Measurements from ENCODE around the gene INPP4A. TPM values are rescaled to one million over a fixed set of nuclear protein-coding genes. Genes with fewer than 3 reads are reported as not detected.
A peak's percentile ranks its signal among the peaks of the same experiment; 100 is the strongest.

Gene INPP4A
- total and polyA plus RNA-seq, 9 of the 15 experiments (the other 6 are each of a cell fraction or from before 2014, with no cell fraction given), result 1.8 to 15.7 (median 8.3) TPM

DNA sequence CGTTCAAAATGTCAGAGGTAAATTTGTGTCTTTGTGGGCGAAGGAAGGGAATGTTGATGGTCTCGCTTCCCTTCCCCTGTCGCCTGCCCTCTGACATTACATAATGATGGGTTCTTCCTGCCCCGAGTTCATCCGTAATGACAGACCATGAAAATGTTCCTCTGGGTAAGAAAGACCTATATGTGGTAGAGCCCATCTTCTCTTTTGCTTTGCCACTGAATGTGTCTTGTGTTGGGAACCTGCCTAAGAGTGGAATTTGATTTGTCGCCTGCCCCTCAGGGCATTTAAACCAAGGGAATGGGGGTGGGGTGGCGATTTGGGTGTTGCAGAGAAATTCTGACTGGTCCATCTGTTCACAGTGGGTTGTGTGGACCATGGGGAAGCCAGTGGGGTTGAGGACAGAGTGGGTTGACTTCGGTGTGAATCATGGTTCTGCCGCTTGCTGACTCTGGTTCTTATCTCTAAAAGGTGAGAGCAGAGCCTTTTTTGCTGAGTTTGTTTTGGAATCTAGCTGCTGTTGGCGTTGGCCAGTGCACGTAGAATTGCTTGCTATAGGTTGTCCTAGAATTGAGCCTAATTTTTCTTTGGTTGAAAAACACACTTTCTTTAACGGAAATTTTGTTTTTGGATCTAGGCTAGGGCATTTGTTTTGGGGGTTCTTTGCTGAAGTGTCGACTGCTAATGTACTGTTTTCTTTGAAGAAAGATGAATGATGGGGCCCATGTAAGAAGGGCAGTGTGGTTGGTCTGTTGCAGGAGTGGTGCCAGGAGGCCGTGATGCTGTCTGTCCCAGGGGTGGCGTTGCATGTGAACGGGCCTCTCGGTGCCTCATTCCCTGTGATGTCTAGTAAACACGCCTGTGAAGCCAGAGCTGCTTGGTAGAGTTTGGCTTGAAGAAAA lies 1.3 kb downstream of the INPP4A start (continued):
- TF ChIP-seq RREB1 (CRISPR knock-in tag; IDR thresholded peaks at IDR 0.05) (no peak), SAFB2 (IDR thresholded peaks at IDR 0.05; ENCODE audit: borderline replicate concordance, low read depth, low read length, severe bottlenecking) (no peak), U2AF1 (optimal IDR thresholded peaks at IDR 0.05; ENCODE audit: low read depth, low read length) (no peak), POLR2G (IDR thresholded peaks at IDR 0.05; ENCODE audit: low read depth, low read length) (no peak), NONO (IDR thresholded peaks at IDR 0.05; ENCODE audit: low read depth in 2 of 2, low read length in 1 of 2) (no peak), ZNF785 (CRISPR knock-in tag; IDR thresholded peaks at IDR 0.05) (no peak), KDM5B (IDR thresholded peaks at IDR 0.05; ENCODE audit: insufficient replicate concordance, low read depth, low read length) (no peak), CSDE1 (IDR thresholded peaks at IDR 0.05) (no peak), ATF4 (CRISPR knock-in tag; IDR thresholded peaks at IDR 0.05) (no peak), ZNF165 (CRISPR knock-in tag; IDR thresholded peaks at IDR 0.05; ENCODE audit: borderline replicate concordance) (no peak), MAFK (IDR thresholded peaks at IDR 0.05; ENCODE audit: low read length) (peak; percentile 37; the same call in 1 of the 2 replicates), PRPF4 (IDR thresholded peaks at IDR 0.05; ENCODE audit: insufficient read depth, low read depth, low read length, poor library complexity, severe bottlenecking) (no peak), TARDBP (IDR thresholded peaks at IDR 0.05) (no peak), JUNB (CRISPR knock-in tag; conservative IDR thresholded peaks at IDR 0.05) (no peak)
- TF ChIP-seq, protein P1, sequence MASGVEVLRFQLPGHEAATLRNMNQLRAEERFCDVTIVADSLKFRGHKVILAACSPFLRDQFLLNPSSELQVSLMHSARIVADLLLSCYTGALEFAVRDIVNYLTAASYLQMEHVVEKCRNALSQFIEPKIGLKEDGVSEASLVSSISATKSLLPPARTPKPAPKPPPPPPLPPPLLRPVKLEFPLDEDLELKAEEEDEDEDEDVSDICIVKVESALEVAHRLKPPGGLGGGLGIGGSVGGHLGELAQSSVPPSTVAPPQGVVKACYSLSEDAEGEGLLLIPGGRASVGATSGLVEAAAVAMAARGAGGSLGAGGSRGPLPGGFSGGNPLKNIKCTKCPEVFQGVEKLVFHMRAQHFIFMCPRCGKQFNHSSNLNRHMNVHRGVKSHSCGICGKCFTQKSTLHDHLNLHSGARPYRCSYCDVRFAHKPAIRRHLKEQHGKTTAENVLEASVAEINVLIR (CRISPR knock-in tag; IDR thresholded peaks at IDR 0.05), result no peak
- TF ChIP-seq, protein P2, sequence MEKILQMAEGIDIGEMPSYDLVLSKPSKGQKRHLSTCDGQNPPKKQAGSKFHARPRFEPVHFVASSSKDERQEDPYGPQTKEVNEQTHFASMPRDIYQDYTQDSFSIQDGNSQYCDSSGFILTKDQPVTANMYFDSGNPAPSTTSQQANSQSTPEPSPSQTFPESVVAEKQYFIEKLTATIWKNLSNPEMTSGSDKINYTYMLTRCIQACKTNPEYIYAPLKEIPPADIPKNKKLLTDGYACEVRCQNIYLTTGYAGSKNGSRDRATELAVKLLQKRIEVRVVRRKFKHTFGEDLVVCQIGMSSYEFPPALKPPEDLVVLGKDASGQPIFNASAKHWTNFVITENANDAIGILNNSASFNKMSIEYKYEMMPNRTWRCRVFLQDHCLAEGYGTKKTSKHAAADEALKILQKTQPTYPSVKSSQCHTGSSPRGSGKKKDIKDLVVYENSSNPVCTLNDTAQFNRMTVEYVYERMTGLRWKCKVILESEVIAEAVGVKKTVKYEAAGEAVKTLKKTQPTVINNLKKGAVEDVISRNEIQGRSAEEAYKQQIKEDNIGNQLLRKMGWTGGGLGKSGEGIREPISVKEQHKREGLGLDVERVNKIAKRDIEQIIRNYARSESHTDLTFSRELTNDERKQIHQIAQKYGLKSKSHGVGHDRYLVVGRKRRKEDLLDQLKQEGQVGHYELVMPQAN (IDR thresholded peaks at IDR 0.05; ENCODE audit: borderline replicate concordance), result no peak
